Activated CD4-positive, CD25-positive, alpha-beta regulatory T cell treated with anti-CD3 and anti-CD28 coated beads, Interleukin-2, amount 50 U/mL, for 72 hours (primary cell): ENCODE data around the gene KLHL2.
A peak's percentile ranks its signal among the peaks of the same experiment; 100 is the strongest.
"Not testable (repeated sequence)": the region's sequence is repeated elsewhere in the genome, so short reads cannot be mapped to it uniquely, and the experiment has no call there.

ENCODE experiments used
- DNase-seq: peaks from one replicate; pipeline ENCODE4 v3.0.0; 2021

KLHL2 gene

GRCh38 chr4:165207431-165208220 is at the start of gene KLHL2:
KLHL2 (plus strand) TSS chr4:165207561; CDS start chr4:165207877, 316 bp downstream.
- DNase-seq = peak; percentile 79

- no peak for DNase-seq
Measured at GRCh38 chr4:165158762-165159161, 48.6 kb upstream of the KLHL2 start.

- no peak for DNase-seq
Measured at GRCh38 chr4:165164257-165164656, 43.1 kb upstream of the KLHL2 start.

GRCh38 chr4:165166872-165167271 is 40.5 kb upstream of the KLHL2 start:
- DNase-seq = not testable (repeated sequence)

- DNase-seq = no peak
Measured at GRCh38 chr4:165167650-165168049, 39.7 kb upstream of the KLHL2 start.

GRCh38 chr4:165170819-165171218 is 36.5 kb upstream of the KLHL2 start:
- DNase-seq = no peak

- not testable (repeated sequence) for DNase-seq
Measured at GRCh38 chr4:165175470-165175869, 31.9 kb upstream of the KLHL2 start.

GRCh38 chr4:165175879-165176278 is 31.5 kb upstream of the KLHL2 start:
- no peak for DNase-seq

GRCh38 chr4:165177725-165178666 is 29.4 kb upstream of the KLHL2 start:
- no peak for DNase-seq

GRCh38 chr4:165184220-165184619 is 23.1 kb upstream of the KLHL2 start:
- DNase-seq = no peak

- not testable (repeated sequence) for DNase-seq
Measured at GRCh38 chr4:165184998-165185397, 22.4 kb upstream of the KLHL2 start.

GRCh38 chr4:165185448-165185847 is 21.9 kb upstream of the KLHL2 start:
- DNase-seq = no peak

- no peak for DNase-seq
Measured at GRCh38 chr4:165190591-165191347, 16.6 kb upstream of the KLHL2 start.

- no peak for DNase-seq
Measured at GRCh38 chr4:165191348-165191656, 16.1 kb upstream of the KLHL2 start.

- DNase-seq = no peak
Measured at GRCh38 chr4:165191814-165192499, 15.4 kb upstream of the KLHL2 start.

GRCh38 chr4:165192500-165192898 is 14.9 kb upstream of the KLHL2 start:
- no peak for DNase-seq

GRCh38 chr4:165192956-165193355 is 14.4 kb upstream of the KLHL2 start:
- no peak for DNase-seq

GRCh38 chr4:165194368-165194767 is 13.0 kb upstream of the KLHL2 start:
- no peak for DNase-seq

GRCh38 chr4:165198329-165198728 is 9.0 kb upstream of the KLHL2 start:
- DNase-seq = no peak

GRCh38 chr4:165199286-165199685 is 8.1 kb upstream of the KLHL2 start:
- DNase-seq = no peak

GRCh38 chr4:165199722-165200121 is 7.6 kb upstream of the KLHL2 start:
- no peak for DNase-seq

- no peak for DNase-seq
Measured at GRCh38 chr4:165201806-165202205, 5.6 kb upstream of the KLHL2 start.
